Lung (tissue), 16 donors: Measurements from ENCODE around the gene GIMD1. TPM values are rescaled to one million over a fixed set of nuclear protein-coding genes. Genes with fewer than 3 reads are reported as not detected.
"Not testable (repeated sequence)": the region's sequence is repeated elsewhere in the genome, so short reads cannot be mapped to it uniquely, and the experiment has no call there.

Source experiments
- ATAC-seq: fragments of 200-7000 bp; cut with Tn5 transposase; one replicate; pipeline ENCODE4 v1.9.1; 2020; ENCODE audit warnings: moderate number of reproducible peaks; ENCODE audit not compliant: insufficient read depth, low FRiP score
- DNase-seq, 3 donors: peaks; one replicate each; pipeline ENCODE4 v3.0.0-alpha.2; 2013 to 2017
- H3K27ac ChIP-seq, 2 donors: one replicate each; pipeline ENCODE4 v1.5.1; 2013; ENCODE audit warnings: mild to moderate bottlenecking in 2 of 2, moderate library complexity in 2 of 2, control low read depth in 1 of 2, inconsistent platforms in 1 of 2, low read depth in 1 of 2, low read length in 1 of 2
- H3K27me3 ChIP-seq, 3 donors: one replicate each; pipeline ENCODE4 v1.5.1; 2013; ENCODE audit warnings: low read length in 2 of 3; ENCODE audit not compliant: control insufficient read depth in 3 of 3, insufficient read depth in 3 of 3
- H3K36me3 ChIP-seq, 4 donors: one replicate each; pipeline ENCODE4 v1.5.1; 2013; ENCODE audit warnings: low read length in 4 of 4, mild to moderate bottlenecking in 1 of 4, moderate library complexity in 1 of 4; ENCODE audit not compliant: control insufficient read depth in 4 of 4, insufficient read depth in 4 of 4
- H3K4me1 ChIP-seq, 5 donors: one replicate each; pipeline ENCODE4 v1.5.1; 2013; ENCODE audit warnings: low read length in 5 of 5, mild to moderate bottlenecking in 2 of 5, moderate library complexity in 1 of 5; ENCODE audit not compliant: control insufficient read depth in 5 of 5, insufficient read depth in 5 of 5
- H3K4me3 ChIP-seq: one replicate; pipeline ENCODE4 v1.5.1; 2013; ENCODE audit warnings: mild to moderate bottlenecking, control low read depth, moderate library complexity
- H3K9ac ChIP-seq, 2 donors: one replicate each; pipeline ENCODE4 v1.5.1; 2013; ENCODE audit warnings: low read length in 2 of 2, control low read depth in 1 of 2; ENCODE audit not compliant: insufficient read depth in 1 of 2
- H3K9me3 ChIP-seq, 4 donors: one replicate each; pipeline ENCODE4 v1.5.1; 2013; ENCODE audit warnings: low read length in 3 of 4, mild to moderate bottlenecking in 1 of 4, moderate library complexity in 1 of 4; ENCODE audit not compliant: control insufficient read depth in 4 of 4, insufficient read depth in 3 of 4
- WGBS, 2 donors: extraction: QIAGEN DNeasy Blood & Tissue Kit; methylation state at CpG; one replicate each; pipeline ENCODE4 v1.1.7; 2013; 5-methylcytosine and 5-hydroxymethylcytosine counted together
- long read RNA-seq, 5 donors: transcript quantifications; one replicate each; lab custom pipeline, GENCODE V29; 2026
- polyA plus RNA-seq, 2 donors: library from polyadenylated mRNA; stranded (reverse); fragments of 200-250 nt; gene quantifications; one replicate each; pipeline ENCODE4 v1.2.1, GENCODE V29; 2013
- total RNA-seq, 2 donors: library from RNA; depleted of rRNA in 1 of 2; stranded (reverse); fragments of >200 nt in 1 of 2; gene quantifications; one replicate each; pipeline ENCODE4 v1.2.1, GENCODE V29; 2014 to 2021
- TF ChIP-seq, protein P1 (sequence below): IDR thresholded peaks from 2 replicates; pipeline ENCODE4 v1.5.1; 2012; ENCODE audit warnings: mild to moderate bottlenecking; ENCODE audit errors: control extremely low read depth, extremely low read depth
- donor health status: control.
- donor health status: control.
- donor health status: Bipolar disorder and iron deficiency.
- donor health status: healthy.
- donor health status: DM: yes; HTN: yes; CAD: no.

Gene GIMD1
- not detected for total RNA-seq
- not detected for polyA plus RNA-seq
- long read RNA-seq, donor 1 = 0 reads
- long read RNA-seq, donor 2 = 0 reads
- long read RNA-seq, donor 3 = 0 reads
- long read RNA-seq, donor 4 = 0 reads
- long read RNA-seq, donor 5 = 0 reads

DNA sequence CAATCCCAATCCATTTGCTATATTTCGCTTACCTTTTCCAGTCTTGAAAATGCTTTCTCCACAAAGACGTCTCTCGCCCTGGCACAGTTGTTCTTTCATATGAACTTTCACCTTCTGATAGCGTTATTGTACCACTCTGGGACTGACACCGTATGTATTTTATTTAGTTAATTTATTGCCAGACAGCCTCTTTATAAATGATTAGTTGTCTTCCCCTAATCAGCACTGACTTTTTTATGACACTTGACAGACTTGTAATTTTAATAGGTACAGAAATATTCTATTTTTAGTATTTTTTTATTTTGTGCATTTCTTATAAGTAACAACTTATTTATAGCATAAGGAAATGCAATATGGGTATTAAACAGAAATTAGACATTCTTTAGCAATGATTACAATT, at the start of gene GIMD1:
GIMD1 (minus strand) TSS at position 101 of the 400 bp plus-strand sequence. CDS start 1,343 bp downstream, outside the sequence.
- Histone ChIP-seq H3K27ac (no peak within 1 kb of the TSS), H3K4me1 (peaks cover 0 to 7% (median 0%) of the 10 kb centered on the region in 5 donors), H3K9me3 (no peaks in the 10 kb centered on the region), H3K36me3 (no peaks in the 10 kb centered on the region), H3K9ac (no peak within 1 kb of the TSS), H3K27me3 (peaks cover 0 to 17% (median 0%) of the 10 kb centered on the region in 3 donors), H3K4me3 (no peak within 1 kb of the TSS)
- WGBS, 2 donors = 87 to 90% methylated on average over 5 of the region's 5 CpGs
- TF ChIP-seq, protein P1, sequence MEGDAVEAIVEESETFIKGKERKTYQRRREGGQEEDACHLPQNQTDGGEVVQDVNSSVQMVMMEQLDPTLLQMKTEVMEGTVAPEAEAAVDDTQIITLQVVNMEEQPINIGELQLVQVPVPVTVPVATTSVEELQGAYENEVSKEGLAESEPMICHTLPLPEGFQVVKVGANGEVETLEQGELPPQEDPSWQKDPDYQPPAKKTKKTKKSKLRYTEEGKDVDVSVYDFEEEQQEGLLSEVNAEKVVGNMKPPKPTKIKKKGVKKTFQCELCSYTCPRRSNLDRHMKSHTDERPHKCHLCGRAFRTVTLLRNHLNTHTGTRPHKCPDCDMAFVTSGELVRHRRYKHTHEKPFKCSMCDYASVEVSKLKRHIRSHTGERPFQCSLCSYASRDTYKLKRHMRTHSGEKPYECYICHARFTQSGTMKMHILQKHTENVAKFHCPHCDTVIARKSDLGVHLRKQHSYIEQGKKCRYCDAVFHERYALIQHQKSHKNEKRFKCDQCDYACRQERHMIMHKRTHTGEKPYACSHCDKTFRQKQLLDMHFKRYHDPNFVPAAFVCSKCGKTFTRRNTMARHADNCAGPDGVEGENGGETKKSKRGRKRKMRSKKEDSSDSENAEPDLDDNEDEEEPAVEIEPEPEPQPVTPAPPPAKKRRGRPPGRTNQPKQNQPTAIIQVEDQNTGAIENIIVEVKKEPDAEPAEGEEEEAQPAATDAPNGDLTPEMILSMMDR = no peak
- ATAC-seq (no peak), DNase-seq (no peak)

- DNase-seq (no peak), ATAC-seq (no peak)
- Histone ChIP-seq H3K9ac (no peak overlapping the region), H3K27ac (no peak overlapping the region), H3K27me3 (no peaks in the 10 kb centered on the region), H3K4me1 (no peaks in the 10 kb centered on the region), H3K9me3 (no peaks in the 10 kb centered on the region), H3K36me3 (no peaks in the 10 kb centered on the region), H3K4me3 (no peak overlapping the region)
- TF ChIP-seq, protein P1 = no peak
Measured at GRCh38 chr4:106414366-106414765, 45.8 kb upstream of the GIMD1 start.

GRCh38 chr4:106409901-106410889, 41.6 kb upstream of the GIMD1 start:
- no peak for ATAC-seq

DNA sequence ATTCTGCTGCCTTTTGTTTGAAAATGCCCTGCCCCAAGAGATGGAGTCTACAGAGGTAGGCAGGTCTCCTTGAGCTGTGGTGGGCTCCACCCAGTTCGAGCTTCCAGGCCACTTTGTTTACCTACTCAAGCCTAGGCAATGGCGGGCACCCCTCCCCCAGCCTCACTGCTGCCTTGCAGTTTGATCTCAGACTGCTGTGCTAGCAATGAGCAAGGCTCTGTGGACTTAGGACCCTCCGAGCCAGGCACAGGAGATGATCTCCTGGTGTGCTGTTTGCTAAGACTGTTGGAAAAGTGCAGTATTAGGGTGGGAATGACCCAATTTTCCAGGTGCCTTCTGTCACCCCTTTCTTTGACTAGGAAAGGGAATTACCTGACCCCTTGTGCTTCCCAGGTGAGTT, 39.4 kb upstream of the GIMD1 start:
- not testable (repeated sequence) for ATAC-seq, H3K4me1 ChIP-seq, DNase-seq, H3K4me3 ChIP-seq, H3K27ac ChIP-seq, H3K27me3 ChIP-seq, H3K36me3 ChIP-seq, H3K9ac ChIP-seq, H3K9me3 ChIP-seq
- WGBS, 2 donors = 68 to 75% methylated on average over 3 of the region's 3 CpGs

More at GRCh38 chr4:106409901-106410889, 41.6 kb upstream of the GIMD1 start:
- Histone ChIP-seq H3K4me3 (no peak overlapping the region), H3K4me1 (no peaks in the 10 kb centered on the region), H3K9me3 (no peaks in the 10 kb centered on the region), H3K9ac (no peak overlapping the region), H3K27ac (no peak overlapping the region), H3K36me3 (no peaks in the 10 kb centered on the region), H3K27me3 (no peaks in the 10 kb centered on the region)
- DNase-seq = no peak
- TF ChIP-seq, protein P1 = no peak
- 91% methylated on average over 15 of the region's 15 CpGs for WGBS, 2 donors
